ENCODE results near the gene TRPM3.

TRPM3 gene

GRCh38 chr9:70479880-70480291, 641.5 kb downstream of the TRPM3 start:
- DNase-seq = no peak
